IPS DF 6.9 (cell line): Measurements from ENCODE around the gene BICD2.

Experiments
- DNase-seq: peaks from one replicate; pipeline ENCODE4 v3.0.0-alpha.2; 2013; ENCODE audit warnings: low read depth, low spot score
- H3K27ac ChIP-seq: one replicate; pipeline ENCODE4 v1.5.1; 2013; ENCODE audit warnings: low read length, control low read depth
- H3K27me3 ChIP-seq: 2 replicates; pipeline ENCODE4 v1.6.1; 2013; ENCODE audit warnings: mild to moderate bottlenecking, low read length; ENCODE audit not compliant: control insufficient read depth, insufficient read depth
- H3K36me3 ChIP-seq: 2 replicates; pipeline ENCODE4 v1.6.1; 2013; ENCODE audit warnings: low read length; ENCODE audit not compliant: control insufficient read depth, insufficient read depth
- H3K4me1 ChIP-seq: 2 replicates; pipeline ENCODE4 v1.6.1; 2013; ENCODE audit warnings: low read length; ENCODE audit not compliant: control insufficient read depth, insufficient read depth
- H3K4me3 ChIP-seq: 2 replicates; pipeline ENCODE4 v1.5.1; 2013; ENCODE audit warnings: mild to moderate bottlenecking, low read length
- H3K9me3 ChIP-seq: 2 replicates; pipeline ENCODE4 v1.6.1; 2013; ENCODE audit warnings: low read length, inconsistent platforms; ENCODE audit not compliant: control insufficient read depth, insufficient read depth
- WGBS: extraction: QIAGEN DNeasy Blood & Tissue Kit; methylation state at CpG from one replicate; pipeline ENCODE4 v1.1.7; 2013; ENCODE audit warnings: mixed read lengths, missing lambda C conversion rate; ENCODE audit not compliant: insufficient read length, insufficient coverage; 5-methylcytosine and 5-hydroxymethylcytosine counted together

The BICD2 gene

DNA sequence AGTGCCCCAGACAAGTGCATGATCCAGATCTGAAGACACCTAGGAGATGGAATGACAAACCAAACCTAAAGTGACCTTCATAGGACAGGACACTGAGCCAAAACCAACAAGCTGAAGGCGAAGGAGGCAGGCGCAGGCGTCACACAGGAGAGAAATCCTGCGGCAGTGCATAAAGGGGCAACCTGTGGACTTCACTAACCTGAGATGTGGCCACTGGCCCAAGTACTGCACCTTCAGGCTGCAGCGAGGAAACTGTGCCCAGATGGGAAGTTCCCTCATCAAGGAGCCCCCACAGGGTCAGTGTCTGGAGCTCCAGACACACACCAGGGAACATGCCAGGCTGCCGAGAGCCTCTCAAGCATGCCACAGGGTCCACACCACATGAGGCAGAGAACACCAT lies 98.4 kb downstream of the BICD2 start:
- Histone ChIP-seq H3K27me3 (no peaks in the 10 kb centered on the region), H3K4me3 (no peak overlapping the region), H3K4me1 (0 out of 2 replicates have a peak, but pooled peaks cover 4% of the 10 kb centered on the region), H3K9me3 (no peaks in the 10 kb centered on the region), H3K27ac (no peak overlapping the region), H3K36me3 (peaks cover 2% of the 10 kb centered on the region; the same call in 1 of the 2 replicates)
- no peak for DNase-seq
- WGBS: no CpG with 5 or more reads among the region's 6 CpGs

DNA sequence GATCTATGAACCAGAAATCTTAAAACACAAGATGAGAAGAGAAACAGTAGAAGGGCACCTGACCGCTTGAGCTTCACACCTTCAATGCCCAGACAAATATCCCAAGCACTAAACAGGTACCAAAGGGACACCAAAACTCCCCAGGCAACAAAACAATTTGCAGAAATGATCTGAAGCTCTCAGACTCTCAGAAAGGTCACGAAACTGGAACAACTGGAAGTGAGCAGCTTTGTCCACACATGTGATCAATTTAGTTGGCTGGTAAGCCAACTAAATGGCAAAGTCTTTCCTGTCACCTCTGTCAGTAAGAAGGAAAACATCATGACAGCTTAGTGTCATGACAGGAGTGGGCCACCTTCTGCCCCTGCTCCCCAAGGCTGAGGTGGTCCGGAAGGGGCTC lies 98.8 kb downstream of the BICD2 start:
- no CpG with 5 or more reads among the region's 3 CpGs for WGBS

DNA sequence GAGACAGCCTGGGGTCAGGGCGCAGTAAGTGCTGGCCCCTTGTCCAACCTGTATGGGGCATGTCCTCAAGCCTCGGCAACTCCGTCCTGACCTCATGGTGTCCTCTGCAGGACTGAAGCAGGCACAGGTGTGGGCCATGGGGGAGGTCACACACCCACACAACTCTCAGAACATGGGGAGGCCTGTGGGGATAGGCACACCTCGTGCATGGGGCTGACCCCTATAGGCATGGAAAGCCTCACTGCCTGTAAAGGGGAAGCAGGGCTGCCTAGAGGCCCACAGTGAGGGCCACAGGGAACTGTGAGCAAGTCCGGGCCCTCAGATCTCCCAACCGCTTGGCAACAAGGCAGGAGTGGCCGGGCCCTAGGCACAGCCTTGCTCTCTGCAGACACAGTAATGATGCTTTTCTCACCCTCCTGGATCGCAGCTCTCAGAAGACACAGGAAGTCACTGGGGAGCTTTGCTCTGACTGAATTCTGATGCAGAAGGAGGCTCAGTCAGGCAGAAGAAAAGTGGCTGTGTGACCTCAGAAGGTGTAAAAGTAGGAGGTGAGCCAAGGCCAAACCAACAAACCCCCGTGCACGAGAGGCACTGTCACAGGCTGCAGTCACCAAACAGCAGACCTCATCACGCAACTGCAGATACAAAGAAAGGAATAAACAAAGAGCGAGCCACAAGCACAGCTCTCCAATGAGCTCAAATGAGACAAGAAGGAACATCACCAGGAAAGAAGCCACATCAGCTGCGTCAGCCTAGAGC lies 100.1 kb downstream of the BICD2 start:
- Histone ChIP-seq H3K27me3 (no peaks in the 10 kb centered on the region), H3K9me3 (no peaks in the 10 kb centered on the region), H3K36me3 (peaks cover 2% of the 10 kb centered on the region; the same call in 1 of the 2 replicates), H3K4me1 (0 out of 2 replicates have a peak, but pooled peaks cover 4% of the 10 kb centered on the region), H3K4me3 (no peak overlapping the region), H3K27ac (no peak overlapping the region)
- DNase-seq: no peak
- no CpG with 5 or more reads among the region's 13 CpGs for WGBS

More for the DNA sequence above, 98.8 kb downstream of the BICD2 start:
- no peaks in the 10 kb centered on the region for H3K9me3 ChIP-seq
- no peaks in the 10 kb centered on the region for H3K27me3 ChIP-seq
- H3K36me3 ChIP-seq: peaks cover 2% of the 10 kb centered on the region; the same call in 1 of the 2 replicates
- H3K27ac ChIP-seq: no peak overlapping the region
- H3K4me3 ChIP-seq: no peak overlapping the region
- 0 out of 2 replicates have a peak, but pooled peaks cover 4% of the 10 kb centered on the region for H3K4me1 ChIP-seq
- no peak for DNase-seq

DNA sequence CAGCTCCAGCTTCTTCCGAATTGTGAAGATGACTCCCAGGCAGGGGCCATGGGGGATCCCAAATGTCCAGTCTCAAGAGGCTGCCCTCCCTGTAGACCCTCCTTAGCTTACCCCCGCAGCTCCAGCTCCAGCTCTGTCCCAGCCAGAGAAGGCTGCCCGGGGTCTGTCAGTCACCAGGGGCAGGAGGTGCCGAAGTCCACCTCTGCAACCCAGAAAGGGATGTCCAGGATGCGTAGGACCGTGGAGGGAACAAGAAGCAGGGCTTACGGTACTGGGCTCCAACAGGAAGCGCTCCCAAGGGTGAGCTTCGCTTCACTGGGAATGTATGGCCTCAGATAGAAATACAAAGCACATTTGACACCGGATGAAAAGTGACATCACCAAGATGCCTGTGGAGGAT lies 100.7 kb downstream of the BICD2 start:
- H3K27me3 ChIP-seq: no peaks in the 10 kb centered on the region
- H3K4me1 ChIP-seq: 0 out of 2 replicates have a peak, but pooled peaks cover 4% of the 10 kb centered on the region
- no peak for DNase-seq
- H3K4me3 ChIP-seq: no peak overlapping the region
- no peak overlapping the region for H3K27ac ChIP-seq
- H3K36me3 ChIP-seq: peaks cover 2% of the 10 kb centered on the region; the same call in 1 of the 2 replicates
- H3K9me3 ChIP-seq: no peaks in the 10 kb centered on the region
- WGBS: no CpG with 5 or more reads among the region's 10 CpGs

DNA sequence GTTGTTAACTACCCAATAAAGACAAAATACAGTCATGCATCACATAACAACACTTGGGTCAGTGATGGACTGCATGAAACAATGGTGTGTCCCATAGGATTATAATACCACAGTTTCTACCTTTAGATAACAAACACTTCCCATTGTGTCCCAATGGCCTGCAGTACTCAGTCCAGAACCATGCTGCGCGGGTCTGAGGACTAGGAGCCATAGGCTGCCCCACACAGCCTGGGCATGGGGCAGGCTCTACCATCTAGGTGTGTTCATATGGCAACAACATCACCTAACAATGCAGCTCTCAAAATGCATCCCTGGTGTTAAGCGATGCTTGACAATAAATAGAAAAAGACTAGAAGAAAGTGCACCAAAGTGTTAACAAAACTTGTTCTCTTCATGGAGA lies 101.5 kb downstream of the BICD2 start:
- no peaks in the 10 kb centered on the region for H3K27me3 ChIP-seq
- peaks cover 2% of the 10 kb centered on the region; the same call in 1 of the 2 replicates for H3K36me3 ChIP-seq
- no CpG with 5 or more reads among the region's 3 CpGs for WGBS
- H3K9me3 ChIP-seq: no peaks in the 10 kb centered on the region
- no peak overlapping the region for H3K4me3 ChIP-seq
- DNase-seq: no peak
- H3K4me1 ChIP-seq: 0 out of 2 replicates have a peak, but pooled peaks cover 4% of the 10 kb centered on the region
- no peak overlapping the region for H3K27ac ChIP-seq

DNA sequence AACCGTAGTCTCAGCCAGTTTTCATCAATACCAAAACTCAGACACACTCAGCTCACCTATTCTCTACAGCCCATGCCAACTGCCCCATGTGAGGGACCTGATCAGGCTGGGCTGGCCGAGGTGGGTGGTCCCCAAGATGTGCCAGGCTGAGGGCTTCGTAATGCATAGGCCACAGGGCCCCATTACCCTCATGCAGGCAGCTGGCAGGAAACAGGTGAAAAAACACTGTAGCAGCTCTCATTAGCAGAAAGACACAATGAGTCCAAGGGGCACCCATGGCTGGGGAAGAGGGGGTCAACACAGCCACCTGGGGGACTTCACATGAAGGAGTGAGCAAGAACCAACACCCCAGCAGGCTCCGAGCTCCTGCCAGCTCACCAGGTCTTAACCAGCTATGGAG lies 102.9 kb downstream of the BICD2 start:
- Histone ChIP-seq H3K27ac (no peak overlapping the region), H3K9me3 (no peaks in the 10 kb centered on the region), H3K4me1 (0 out of 2 replicates have a peak, but pooled peaks cover 4% of the 10 kb centered on the region), H3K27me3 (no peaks in the 10 kb centered on the region), H3K36me3 (peaks cover 1% of the 10 kb centered on the region; the same call in 1 of the 2 replicates), H3K4me3 (no peak overlapping the region)
- no CpG with 5 or more reads among the region's 4 CpGs for WGBS
- DNase-seq: no peak
